Loucy (cell line): Measurements from ENCODE around the gene CHRNB4.

ENCODE experiments used
- H2AFZ ChIP-seq: fragments of 200-600 bp; sonication (generic); 2 replicates; pipeline ENCODE4 v1.6.0; 2016; ENCODE audit warnings: antibody characterized with exemption, mild to moderate bottlenecking, low read length, moderate library complexity
- H3F3A ChIP-seq: fragments of 200-600 bp; 2 replicates; pipeline ENCODE4 v1.6.0; 2016; ENCODE audit warnings: antibody characterized with exemption, low read depth, mild to moderate bottlenecking
- H3K27me3 ChIP-seq: fragments of 200-600 bp; sonication (generic); 2 replicates; pipeline ENCODE4 v1.6.1; 2014; ENCODE audit warnings: low read length, mild to moderate bottlenecking; ENCODE audit not compliant: insufficient read depth, poor library complexity, severe bottlenecking
- H3K36me3 ChIP-seq: fragments of 200-600 bp; sonication (generic); 2 replicates; pipeline ENCODE4 v1.6.1; 2016; ENCODE audit warnings: low read length; ENCODE audit not compliant: insufficient read depth
- H3K4me1 ChIP-seq: fragments of 200-600 bp; sonication (generic); 2 replicates; pipeline ENCODE4 v1.5.1; 2014; ENCODE audit warnings: low read length, mild to moderate bottlenecking; ENCODE audit not compliant: insufficient read depth, poor library complexity, severe bottlenecking
- H3K4me2 ChIP-seq: fragments of 200-600 bp; sonication (generic); 2 replicates; pipeline ENCODE4 v1.6.0; 2014; ENCODE audit warnings: antibody characterized with exemption, low read length, low read depth, mild to moderate bottlenecking; ENCODE audit not compliant: poor library complexity, severe bottlenecking
- H3K4me3 ChIP-seq: fragments of 200-600 bp; sonication (generic); 2 replicates; pipeline ENCODE4 v1.5.1; 2014; ENCODE audit warnings: low read length, mild to moderate bottlenecking, mixed read lengths; ENCODE audit not compliant: poor library complexity, severe bottlenecking
- H3K79me2 ChIP-seq: fragments of 200-600 bp; sonication (generic); 2 replicates; pipeline ENCODE4 v1.6.1; 2014; ENCODE audit warnings: low read length; ENCODE audit not compliant: insufficient read depth
- H3K9ac ChIP-seq: fragments of 200-600 bp; sonication (generic); 2 replicates; pipeline ENCODE4 v1.6.0; 2014; ENCODE audit warnings: mild to moderate bottlenecking, low read depth, low read length, moderate library complexity; ENCODE audit not compliant: poor library complexity, severe bottlenecking
- H3K9me2 ChIP-seq: fragments of 200-600 bp; sonication (generic); replicated peaks from 2 replicates; pipeline ENCODE4 v1.6.1; 2016; ENCODE audit warnings: low read depth, low read length, mixed read lengths
- H3K9me3 ChIP-seq: fragments of 200-600 bp; sonication (generic); 2 replicates; pipeline ENCODE4 v1.6.1; 2014; ENCODE audit warnings: mild to moderate bottlenecking, antibody characterized with exemption, low read length, low read depth; ENCODE audit not compliant: insufficient read depth
- H4K20me1 ChIP-seq: fragments of 200-600 bp; sonication (generic); 2 replicates; pipeline ENCODE4 v1.6.0; 2014; ENCODE audit warnings: antibody characterized with exemption, low read length, mild to moderate bottlenecking; ENCODE audit not compliant: insufficient read depth, poor library complexity, severe bottlenecking
- CTCF ChIP-seq: fragments of 200-600 bp; sonication (generic); conservative IDR thresholded peaks from 2 replicates; pipeline ENCODE4 v1.5.1; 2014; ENCODE audit warnings: mild to moderate bottlenecking, antibody characterized with exemption, low read length
- EZH2phosphoT487 ChIP-seq: fragments of 200-600 bp; IDR thresholded peaks from 2 replicates; pipeline ENCODE4 v1.6.1; 2018; ENCODE audit warnings: antibody characterized with exemption, mild to moderate bottlenecking, moderate library complexity, borderline replicate concordance

The CHRNB4 gene

GRCh38 chr15:78618064-78618463 is 22.9 kb downstream of the CHRNB4 start:
- Histone ChIP-seq H3K4me1 (no peaks in the 10 kb centered on the region), H2AFZ (no peak overlapping the region), H3F3A (no peaks in the 10 kb centered on the region), H3K27me3 (peaks cover 26% of the 10 kb centered on the region), H4K20me1 (no peaks in the 10 kb centered on the region), H3K9me3 (no peaks in the 10 kb centered on the region), H3K79me2 (no peaks in the 10 kb centered on the region), H3K36me3 (no peaks in the 10 kb centered on the region), H3K9ac (no peak overlapping the region), H3K4me2 (no peak overlapping the region), H3K4me3 (no peak overlapping the region), H3K9me2 (no peaks in the 10 kb centered on the region)
- TF ChIP-seq CTCF: no peak
- TF ChIP-seq EZH2phosphoT487: no peak

- H3K9me2 ChIP-seq: no peaks in the 10 kb centered on the region
- H3K9me3 ChIP-seq: no peaks in the 10 kb centered on the region
- peaks cover 26% of the 10 kb centered on the region for H3K27me3 ChIP-seq
- no peak overlapping the region for H3K4me3 ChIP-seq
- TF ChIP-seq CTCF (no peak), EZH2phosphoT487 (no peak)
- no peak overlapping the region for H2AFZ ChIP-seq
- H3F3A ChIP-seq: no peaks in the 10 kb centered on the region
- H3K36me3 ChIP-seq: no peaks in the 10 kb centered on the region
- no peak overlapping the region for H3K9ac ChIP-seq
- no peak overlapping the region for H3K4me2 ChIP-seq
- H3K4me1 ChIP-seq: no peaks in the 10 kb centered on the region
- H4K20me1 ChIP-seq: no peaks in the 10 kb centered on the region
- H3K79me2 ChIP-seq: no peaks in the 10 kb centered on the region
Measured at GRCh38 chr15:78617516-78617915, 23.5 kb downstream of the CHRNB4 start.

GRCh38 chr15:78617076-78617475 is 23.9 kb downstream of the CHRNB4 start:
- H3K79me2 ChIP-seq: no peaks in the 10 kb centered on the region
- H3F3A ChIP-seq: no peaks in the 10 kb centered on the region
- H3K9me3 ChIP-seq: no peaks in the 10 kb centered on the region
- H3K4me1 ChIP-seq: no peaks in the 10 kb centered on the region
- no peak overlapping the region for H2AFZ ChIP-seq
- H4K20me1 ChIP-seq: no peaks in the 10 kb centered on the region
- peaks cover 26% of the 10 kb centered on the region for H3K27me3 ChIP-seq
- no peaks in the 10 kb centered on the region for H3K9me2 ChIP-seq
- no peak for TF ChIP-seq EZH2phosphoT487
- TF ChIP-seq CTCF: no peak
- no peak overlapping the region for H3K4me3 ChIP-seq
- no peak overlapping the region for H3K9ac ChIP-seq
- H3K4me2 ChIP-seq: no peak overlapping the region
- H3K36me3 ChIP-seq: no peaks in the 10 kb centered on the region
